ENCODE results near the gene PPP3CA. TPM values are rescaled to one million over a fixed set of nuclear protein-coding genes. Genes with fewer than 3 reads are reported as not detected.

PPP3CA gene
- total and polyA plus RNA-seq, 2 of the 8 experiments (the other 6 are each of a cell fraction or from before 2014, with no cell fraction given): 7.9 to 35.0 TPM

DNA sequence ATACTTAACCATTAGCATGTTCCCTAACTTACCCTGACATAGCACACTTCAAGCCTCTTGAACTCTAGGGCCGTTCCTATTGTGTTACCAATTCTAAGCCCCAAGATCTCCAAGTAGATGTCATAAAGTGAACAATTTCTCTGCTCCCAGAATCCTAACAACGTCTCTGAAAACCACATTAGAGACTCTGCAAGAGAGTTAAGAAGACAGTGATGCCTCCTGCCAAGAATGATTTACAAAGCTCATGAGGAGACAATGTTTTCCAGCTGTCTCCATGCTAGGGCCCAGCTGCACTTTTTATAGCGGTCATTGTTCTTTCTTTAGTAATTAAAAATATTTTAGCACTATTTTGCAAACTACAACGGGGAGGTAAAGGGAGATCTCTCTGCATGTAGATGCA lies 358.4 kb downstream of the PPP3CA start (continued):
- TF ChIP-seq, protein P1, sequence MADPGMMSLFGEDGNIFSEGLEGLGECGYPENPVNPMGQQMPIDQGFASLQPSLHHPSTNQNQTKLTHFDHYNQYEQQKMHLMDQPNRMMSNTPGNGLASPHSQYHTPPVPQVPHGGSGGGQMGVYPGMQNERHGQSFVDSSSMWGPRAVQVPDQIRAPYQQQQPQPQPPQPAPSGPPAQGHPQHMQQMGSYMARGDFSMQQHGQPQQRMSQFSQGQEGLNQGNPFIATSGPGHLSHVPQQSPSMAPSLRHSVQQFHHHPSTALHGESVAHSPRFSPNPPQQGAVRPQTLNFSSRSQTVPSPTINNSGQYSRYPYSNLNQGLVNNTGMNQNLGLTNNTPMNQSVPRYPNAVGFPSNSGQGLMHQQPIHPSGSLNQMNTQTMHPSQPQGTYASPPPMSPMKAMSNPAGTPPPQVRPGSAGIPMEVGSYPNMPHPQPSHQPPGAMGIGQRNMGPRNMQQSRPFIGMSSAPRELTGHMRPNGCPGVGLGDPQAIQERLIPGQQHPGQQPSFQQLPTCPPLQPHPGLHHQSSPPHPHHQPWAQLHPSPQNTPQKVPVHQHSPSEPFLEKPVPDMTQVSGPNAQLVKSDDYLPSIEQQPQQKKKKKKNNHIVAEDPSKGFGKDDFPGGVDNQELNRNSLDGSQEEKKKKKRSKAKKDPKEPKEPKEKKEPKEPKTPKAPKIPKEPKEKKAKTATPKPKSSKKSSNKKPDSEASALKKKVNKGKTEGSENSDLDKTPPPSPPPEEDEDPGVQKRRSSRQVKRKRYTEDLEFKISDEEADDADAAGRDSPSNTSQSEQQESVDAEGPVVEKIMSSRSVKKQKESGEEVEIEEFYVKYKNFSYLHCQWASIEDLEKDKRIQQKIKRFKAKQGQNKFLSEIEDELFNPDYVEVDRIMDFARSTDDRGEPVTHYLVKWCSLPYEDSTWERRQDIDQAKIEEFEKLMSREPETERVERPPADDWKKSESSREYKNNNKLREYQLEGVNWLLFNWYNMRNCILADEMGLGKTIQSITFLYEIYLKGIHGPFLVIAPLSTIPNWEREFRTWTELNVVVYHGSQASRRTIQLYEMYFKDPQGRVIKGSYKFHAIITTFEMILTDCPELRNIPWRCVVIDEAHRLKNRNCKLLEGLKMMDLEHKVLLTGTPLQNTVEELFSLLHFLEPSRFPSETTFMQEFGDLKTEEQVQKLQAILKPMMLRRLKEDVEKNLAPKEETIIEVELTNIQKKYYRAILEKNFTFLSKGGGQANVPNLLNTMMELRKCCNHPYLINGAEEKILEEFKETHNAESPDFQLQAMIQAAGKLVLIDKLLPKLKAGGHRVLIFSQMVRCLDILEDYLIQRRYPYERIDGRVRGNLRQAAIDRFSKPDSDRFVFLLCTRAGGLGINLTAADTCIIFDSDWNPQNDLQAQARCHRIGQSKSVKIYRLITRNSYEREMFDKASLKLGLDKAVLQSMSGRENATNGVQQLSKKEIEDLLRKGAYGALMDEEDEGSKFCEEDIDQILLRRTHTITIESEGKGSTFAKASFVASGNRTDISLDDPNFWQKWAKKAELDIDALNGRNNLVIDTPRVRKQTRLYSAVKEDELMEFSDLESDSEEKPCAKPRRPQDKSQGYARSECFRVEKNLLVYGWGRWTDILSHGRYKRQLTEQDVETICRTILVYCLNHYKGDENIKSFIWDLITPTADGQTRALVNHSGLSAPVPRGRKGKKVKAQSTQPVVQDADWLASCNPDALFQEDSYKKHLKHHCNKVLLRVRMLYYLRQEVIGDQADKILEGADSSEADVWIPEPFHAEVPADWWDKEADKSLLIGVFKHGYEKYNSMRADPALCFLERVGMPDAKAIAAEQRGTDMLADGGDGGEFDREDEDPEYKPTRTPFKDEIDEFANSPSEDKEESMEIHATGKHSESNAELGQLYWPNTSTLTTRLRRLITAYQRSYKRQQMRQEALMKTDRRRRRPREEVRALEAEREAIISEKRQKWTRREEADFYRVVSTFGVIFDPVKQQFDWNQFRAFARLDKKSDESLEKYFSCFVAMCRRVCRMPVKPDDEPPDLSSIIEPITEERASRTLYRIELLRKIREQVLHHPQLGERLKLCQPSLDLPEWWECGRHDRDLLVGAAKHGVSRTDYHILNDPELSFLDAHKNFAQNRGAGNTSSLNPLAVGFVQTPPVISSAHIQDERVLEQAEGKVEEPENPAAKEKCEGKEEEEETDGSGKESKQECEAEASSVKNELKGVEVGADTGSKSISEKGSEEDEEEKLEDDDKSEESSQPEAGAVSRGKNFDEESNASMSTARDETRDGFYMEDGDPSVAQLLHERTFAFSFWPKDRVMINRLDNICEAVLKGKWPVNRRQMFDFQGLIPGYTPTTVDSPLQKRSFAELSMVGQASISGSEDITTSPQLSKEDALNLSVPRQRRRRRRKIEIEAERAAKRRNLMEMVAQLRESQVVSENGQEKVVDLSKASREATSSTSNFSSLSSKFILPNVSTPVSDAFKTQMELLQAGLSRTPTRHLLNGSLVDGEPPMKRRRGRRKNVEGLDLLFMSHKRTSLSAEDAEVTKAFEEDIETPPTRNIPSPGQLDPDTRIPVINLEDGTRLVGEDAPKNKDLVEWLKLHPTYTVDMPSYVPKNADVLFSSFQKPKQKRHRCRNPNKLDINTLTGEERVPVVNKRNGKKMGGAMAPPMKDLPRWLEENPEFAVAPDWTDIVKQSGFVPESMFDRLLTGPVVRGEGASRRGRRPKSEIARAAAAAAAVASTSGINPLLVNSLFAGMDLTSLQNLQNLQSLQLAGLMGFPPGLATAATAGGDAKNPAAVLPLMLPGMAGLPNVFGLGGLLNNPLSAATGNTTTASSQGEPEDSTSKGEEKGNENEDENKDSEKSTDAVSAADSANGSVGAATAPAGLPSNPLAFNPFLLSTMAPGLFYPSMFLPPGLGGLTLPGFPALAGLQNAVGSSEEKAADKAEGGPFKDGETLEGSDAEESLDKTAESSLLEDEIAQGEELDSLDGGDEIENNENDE (IDR thresholded peaks at IDR 0.05; ENCODE audit: insufficient replicate concordance, low read length): no peak
- TF ChIP-seq GABPA (IDR thresholded peaks at IDR 0.05; ENCODE audit: borderline replicate concordance, insufficient read depth, low read length): no peak
- no peak for TF ChIP-seq SUZ12 (IDR thresholded peaks at IDR 0.05; ENCODE audit: low read length)
- no peak for TF ChIP-seq GTF2F1 (IDR thresholded peaks at IDR 0.05; ENCODE audit: borderline replicate concordance, low read depth, low read length)
- no peak for TF ChIP-seq TCF12 (IDR thresholded peaks at IDR 0.05; ENCODE audit: low read depth, low read length)
- TF ChIP-seq JUN (IDR thresholded peaks at IDR 0.05; ENCODE audit: low read depth, low read length): no peak
- TF ChIP-seq RFX5 (IDR thresholded peaks at IDR 0.05; ENCODE audit: borderline replicate concordance, low read depth, low read length): no peak
- TF ChIP-seq POU5F1 (IDR thresholded peaks at IDR 0.05; ENCODE audit: low read depth, low read length): no peak
- no peak for TF ChIP-seq TAF7 (optimal IDR thresholded peaks at IDR 0.05; ENCODE audit: borderline replicate concordance, low read depth, low read length)
- no peak for TF ChIP-seq ASH2L (IDR thresholded peaks at IDR 0.05; ENCODE audit: low read length)
- no peak for TF ChIP-seq POLR2A (IDR thresholded peaks at IDR 0.05; ENCODE audit: control extremely low read depth in 1 of 2, low read depth in 2 of 2, low read length in 2 of 2)

Data from H1 (cell line).